Brain microvascular endothelial cell (primary cell): ENCODE measurements around the gene FCHSD2.

ENCODE experiments used
- DNase-seq: peaks from one replicate; pipeline ENCODE4 v3.0.0-alpha.2; 2020
- H3K27ac ChIP-seq: fragments of 250-450 bp; sonication (Bioruptor Pico); 2 replicates; pipeline ENCODE4 v1.5.1; 2020; ENCODE audit warnings: mild to moderate bottlenecking, moderate library complexity
- H3K27me3 ChIP-seq: fragments of 250-450 bp; sonication (Bioruptor Pico); replicated peaks from 2 replicates; pipeline ENCODE4 v1.5.1; 2020; ENCODE audit warnings: mild to moderate bottlenecking
- H3K36me3 ChIP-seq: fragments of 250-450 bp; sonication (Bioruptor Pico); replicated peaks from 2 replicates; pipeline ENCODE4 v1.5.1; 2020; ENCODE audit warnings: mild to moderate bottlenecking
- H3K4me3 ChIP-seq: 2 replicates; pipeline ENCODE4 v1.5.1; 2011; ENCODE audit warnings: low read depth, mild to moderate bottlenecking, control low read depth, low read length, moderate library complexity
- CTCF ChIP-seq: IDR thresholded peaks from 2 replicates; pipeline ENCODE4 v1.5.1; 2011; ENCODE audit warnings: low read depth, mild to moderate bottlenecking, moderate library complexity, low read length, control low read depth, inconsistent platforms; ENCODE audit errors: missing control alignments
- in situ Hi-C: cut with HindIII; loops from 2 replicates; pipeline ENCODE4 v1.10.0; 2017; ENCODE audit warnings: low sequenced_read_pairs, low pct_ligation_motif_present

The FCHSD2 gene

GRCh38 chr11:72788241-72788640, 353.9 kb downstream of the FCHSD2 start:
- Histone ChIP-seq H3K4me3 (no peak overlapping the region), H3K27me3 (no peaks in the 10 kb centered on the region), H3K27ac (no peak overlapping the region), H3K36me3 (no peaks in the 10 kb centered on the region)
- TF ChIP-seq CTCF, result no peak
- DNase-seq, result no peak
- in situ Hi-C loops, result no loop called here

GRCh38 chr11:72787216-72788104, 354.7 kb downstream of the FCHSD2 start:
- no peak for DNase-seq
- in situ Hi-C loops, result no loop called here
- H3K4me3 ChIP-seq, result no peak overlapping the region

More at GRCh38 chr11:72787216-72788104, 354.7 kb downstream of the FCHSD2 start:
- Histone ChIP-seq H3K27me3 (no peaks in the 10 kb centered on the region), H3K36me3 (no peaks in the 10 kb centered on the region), H3K27ac (no peak overlapping the region)
- peak; percentile 14 for TF ChIP-seq CTCF
